ENCODE measurements around the gene GALNT17. TPM values are rescaled to one million over a fixed set of nuclear protein-coding genes. Genes with fewer than 3 reads are reported as not detected.

The GALNT17 gene
- total RNA-seq, 1 donor from 2014 or later, result not detected

- DNase-seq (ENCODE audit: extremely low read depth, low read depth, low spot score), result no peak
These were observed 194.7 kb downstream of the GALNT17 start for GRCh38 chr7:71326595-71326994.

- DNase-seq (ENCODE audit: extremely low read depth, low read depth, low spot score), result no peak
These were observed 196.0 kb downstream of the GALNT17 start for GRCh38 chr7:71327946-71328345.

DNA sequence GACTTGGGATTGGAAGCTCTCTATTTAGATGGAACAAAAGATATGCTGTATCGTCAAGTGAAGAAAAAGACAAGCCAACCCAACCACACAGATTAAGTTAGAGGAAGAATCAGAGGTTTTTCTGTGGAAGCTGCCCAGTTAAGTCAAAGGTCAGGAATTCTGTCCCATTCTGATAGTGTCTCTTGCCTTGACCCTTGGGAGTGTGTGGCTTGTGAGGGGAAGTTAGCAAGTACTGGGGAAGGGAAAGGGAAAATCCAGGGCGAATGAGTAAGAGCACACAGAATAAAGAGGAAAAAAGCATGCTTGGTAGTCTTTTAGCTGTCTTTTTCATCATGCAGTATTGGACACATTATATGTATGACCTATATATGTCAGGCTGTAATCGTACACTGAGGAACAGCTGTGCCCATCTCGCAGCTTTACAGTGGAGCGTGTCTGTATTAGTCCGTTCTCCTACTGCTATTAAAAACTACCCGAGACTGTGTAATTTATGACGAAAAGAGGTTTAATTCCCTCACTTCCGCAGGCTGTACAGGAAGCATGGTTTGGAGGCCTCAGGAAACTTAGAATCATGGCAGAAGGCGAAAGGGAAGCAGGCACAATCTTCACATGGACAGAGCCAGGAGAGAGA lies 197.2 kb downstream of the GALNT17 start:
- DNase-seq (ENCODE audit: extremely low read depth, low read depth, low spot score), result no peak

- no peak for DNase-seq (ENCODE audit: extremely low read depth, low read depth, low spot score)
These were observed 200.3 kb downstream of the GALNT17 start for GRCh38 chr7:71332207-71332606.

GRCh38 chr7:71334541-71334940 lies 202.6 kb downstream of the GALNT17 start:
- DNase-seq (ENCODE audit: extremely low read depth, low read depth, low spot score), result no peak

GRCh38 chr7:71338866-71339265 lies 206.9 kb downstream of the GALNT17 start:
- DNase-seq (ENCODE audit: extremely low read depth, low read depth, low spot score), result no peak

DNA sequence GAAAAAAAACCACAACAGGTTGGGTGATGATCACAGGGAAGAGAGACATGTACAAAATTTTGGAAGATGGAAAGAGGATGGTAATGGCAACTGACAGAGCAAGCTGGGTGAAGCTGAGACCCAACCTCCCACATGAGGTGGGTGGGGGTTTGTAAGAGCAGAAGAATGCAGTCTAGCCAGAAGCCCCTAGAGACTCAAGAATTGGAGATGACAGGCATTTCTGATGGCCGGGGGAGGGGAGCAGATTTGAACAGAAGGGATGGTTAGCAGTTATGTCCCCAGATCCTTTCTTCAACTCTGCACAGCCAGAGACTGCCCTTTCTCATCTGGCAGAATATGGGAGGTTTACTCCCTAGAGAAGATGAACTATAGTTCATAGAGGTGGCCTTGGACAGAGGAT lies 208.0 kb downstream of the GALNT17 start:
- no peak for DNase-seq (ENCODE audit: extremely low read depth, low read depth, low spot score)

- DNase-seq (ENCODE audit: extremely low read depth, low read depth, low spot score), result no peak
These were observed 210.3 kb downstream of the GALNT17 start for GRCh38 chr7:71342202-71342601.

GRCh38 chr7:71343039-71343438 lies 211.1 kb downstream of the GALNT17 start:
- no peak for DNase-seq (ENCODE audit: extremely low read depth, low read depth, low spot score)

DNA sequence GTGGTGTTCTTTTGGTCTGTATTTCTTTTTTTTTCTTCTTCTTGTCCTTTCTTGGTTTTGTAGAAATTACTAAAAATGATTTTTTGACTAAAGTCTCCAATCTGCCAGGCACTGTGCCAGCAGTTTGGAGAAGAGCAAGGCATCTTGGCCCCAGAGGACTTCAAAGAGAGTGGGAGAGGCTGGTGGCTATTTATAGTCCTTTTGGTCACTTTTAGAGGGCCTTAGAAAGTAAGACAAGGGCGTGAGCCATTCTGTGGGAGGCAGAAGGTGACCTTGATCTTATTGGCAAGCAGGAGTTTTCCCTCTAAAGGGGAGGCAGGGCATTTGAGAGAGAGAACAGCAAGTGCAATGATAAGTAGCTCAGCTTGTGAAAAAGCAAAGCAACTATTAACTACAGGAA lies 211.9 kb downstream of the GALNT17 start:
- DNase-seq (ENCODE audit: extremely low read depth, low read depth, low spot score), result no peak

DNA sequence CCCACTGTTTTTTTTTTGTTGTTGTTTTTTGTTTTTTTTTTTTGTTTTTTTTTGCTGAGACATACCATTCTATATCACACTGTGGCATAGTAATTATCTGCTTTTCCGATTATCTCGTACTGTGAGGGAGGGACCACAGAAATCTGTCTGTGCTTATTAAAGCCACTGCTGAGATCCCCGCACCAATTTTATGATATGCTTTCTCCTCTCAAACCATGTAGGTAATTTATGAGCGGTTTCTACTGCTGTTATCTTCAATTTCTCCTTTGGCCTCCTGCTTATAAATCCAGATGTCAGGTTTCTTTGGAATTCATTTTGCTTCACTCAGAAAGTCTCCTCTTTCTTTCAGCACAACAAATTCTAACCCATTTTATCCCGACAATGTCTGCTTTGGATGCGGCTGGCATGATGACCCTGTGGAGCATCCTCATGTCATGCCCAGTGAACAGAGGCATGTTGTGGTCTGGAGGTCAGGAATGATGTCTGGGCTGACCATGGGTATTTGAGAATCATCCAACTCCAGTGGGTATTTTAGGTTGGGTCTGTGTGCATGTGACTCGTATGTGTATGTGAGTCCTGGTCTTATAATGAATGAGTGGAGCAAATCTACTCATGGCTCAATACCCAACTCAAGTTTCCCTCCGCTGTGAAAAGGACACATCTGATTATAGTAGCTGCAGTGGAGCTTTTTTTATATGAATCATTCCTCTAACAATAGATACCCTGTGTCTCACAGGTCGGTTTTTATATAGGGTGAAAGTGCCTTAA lies 213.4 kb downstream of the GALNT17 start:
- DNase-seq (ENCODE audit: extremely low read depth, low read depth, low spot score), result no peak

GRCh38 chr7:71348821-71349681 lies 217.1 kb downstream of the GALNT17 start:
- DNase-seq (ENCODE audit: extremely low read depth, low read depth, low spot score), result no peak

GRCh38 chr7:71349682-71350481 lies 217.9 kb downstream of the GALNT17 start:
- no peak for DNase-seq (ENCODE audit: extremely low read depth, low read depth, low spot score)

DNA sequence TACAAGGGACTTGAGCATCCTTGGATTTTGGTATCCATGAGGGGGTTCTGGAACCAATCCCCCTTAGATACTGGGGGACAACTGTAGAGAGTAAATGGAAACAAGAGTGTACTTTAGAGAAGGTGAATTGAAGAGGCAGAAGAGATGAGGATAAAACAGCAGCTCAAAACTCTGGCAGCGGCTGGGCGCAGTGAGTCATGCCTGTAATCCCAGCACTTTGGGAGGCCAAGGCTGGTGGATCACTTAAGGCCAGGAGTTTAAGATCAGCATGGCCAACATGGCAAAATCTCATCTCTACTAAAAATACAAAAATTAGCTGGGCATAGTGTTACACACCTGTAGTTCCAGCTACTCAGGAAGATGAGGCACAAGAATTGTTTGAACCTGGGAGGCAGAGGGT lies 218.7 kb downstream of the GALNT17 start:
- no peak for DNase-seq (ENCODE audit: extremely low read depth, low read depth, low spot score)

DNA sequence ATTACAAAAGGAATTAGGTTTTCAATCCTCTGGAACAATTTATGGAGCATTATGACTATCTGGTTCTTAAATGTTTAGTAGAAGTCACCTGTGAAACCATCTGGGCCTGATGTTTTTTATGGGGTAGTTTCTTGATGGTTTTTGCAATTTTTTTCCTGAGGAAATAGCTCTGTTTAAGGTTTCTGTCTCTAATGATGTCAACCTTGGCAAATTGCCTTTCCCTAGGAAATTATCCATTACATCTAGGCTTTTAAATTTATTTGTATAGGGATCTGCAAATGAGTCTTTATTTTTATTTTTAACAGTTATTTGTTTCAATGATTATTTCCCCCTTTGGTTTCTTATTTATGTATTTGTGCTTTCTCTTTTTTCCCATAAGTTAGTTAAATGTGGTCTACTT lies 222.8 kb downstream of the GALNT17 start:
- DNase-seq (ENCODE audit: extremely low read depth, low read depth, low spot score), result no peak

- DNase-seq (ENCODE audit: extremely low read depth, low read depth, low spot score), result no peak
These were observed 229.6 kb downstream of the GALNT17 start for GRCh38 chr7:71361451-71362032.

DNA sequence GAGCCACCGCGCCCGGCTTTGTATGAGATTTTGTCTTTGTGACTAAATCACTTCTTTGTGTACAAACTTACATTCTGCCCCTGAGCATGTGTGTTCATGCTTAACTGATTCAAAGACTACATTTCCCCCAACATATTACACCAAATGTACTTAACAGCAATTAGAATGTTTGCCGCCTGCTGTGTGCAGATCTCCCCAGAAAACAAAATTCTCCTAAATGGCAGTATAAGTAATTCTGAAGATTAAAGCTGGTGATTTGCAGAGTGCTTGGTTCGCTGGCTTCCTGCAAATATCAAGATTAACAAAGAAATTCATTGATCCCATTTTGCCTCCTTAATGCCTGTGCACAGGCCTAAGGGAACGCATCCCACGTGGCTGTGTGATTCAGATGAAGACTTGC lies 230.3 kb downstream of the GALNT17 start:
- no peak for DNase-seq (ENCODE audit: extremely low read depth, low read depth, low spot score)

DNA sequence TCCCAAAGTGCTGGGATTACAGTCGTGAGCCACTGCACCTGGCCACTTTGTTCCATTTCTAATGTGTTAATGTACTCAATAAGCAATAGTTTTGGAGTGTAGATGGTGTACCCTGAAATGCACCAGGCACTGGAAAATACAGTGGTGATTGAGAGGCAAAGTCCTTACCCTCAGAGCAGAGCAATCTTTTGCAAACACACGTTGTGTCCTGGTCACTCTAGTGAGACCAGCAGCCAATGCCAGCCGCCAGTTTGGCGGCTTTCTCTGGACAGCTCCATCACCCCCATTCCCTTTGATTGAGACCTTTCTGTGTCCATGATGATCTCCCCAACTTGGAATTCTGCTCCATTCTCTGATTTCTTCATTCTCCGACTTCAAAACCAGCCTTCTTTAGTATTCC lies 231.3 kb downstream of the GALNT17 start:
- DNase-seq (ENCODE audit: extremely low read depth, low read depth, low spot score), result no peak

DNA sequence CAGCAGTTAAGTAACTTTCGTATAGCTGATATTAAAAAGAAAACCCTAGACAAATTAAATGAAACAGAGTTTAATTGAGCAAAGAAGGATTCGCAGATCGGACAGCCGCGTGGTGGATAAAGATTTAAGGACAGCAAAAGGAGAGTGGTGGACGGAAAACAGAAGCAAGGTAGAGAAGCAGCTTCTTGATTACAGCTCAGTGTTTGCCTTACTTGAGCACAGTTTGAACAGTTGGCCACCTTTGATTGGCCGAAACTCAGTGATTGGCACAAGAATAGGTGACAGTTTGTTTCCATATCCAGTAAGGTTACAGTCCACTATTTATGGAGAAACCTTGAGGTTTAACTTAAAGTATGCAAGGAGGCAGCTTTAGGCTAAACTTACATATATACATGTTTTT lies 231.7 kb downstream of the GALNT17 start:
- no peak for DNase-seq (ENCODE audit: extremely low read depth, low read depth, low spot score)

DNA sequence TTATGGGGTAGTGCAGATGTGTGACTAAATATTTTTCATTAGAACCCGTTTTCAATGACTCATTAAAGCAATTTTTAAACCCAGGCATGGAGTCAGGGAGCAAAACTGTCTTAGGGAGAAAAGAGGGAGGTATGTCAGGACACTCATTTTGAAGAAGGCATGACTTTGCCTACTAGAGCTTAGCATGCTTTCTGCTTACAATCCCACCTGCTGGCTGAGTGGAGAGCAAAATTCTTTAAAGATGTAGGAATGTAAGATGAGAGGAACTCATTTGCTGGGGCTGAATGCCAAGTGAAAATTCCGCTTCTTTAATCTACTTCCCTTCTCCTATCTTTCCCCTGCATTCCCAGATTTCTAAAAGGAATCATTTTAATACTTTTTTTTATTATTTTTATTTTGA lies 232.6 kb downstream of the GALNT17 start:
- no peak for DNase-seq (ENCODE audit: extremely low read depth, low read depth, low spot score)

Measured in glomerular endothelial cell (primary cell).